H9 (cell line): ENCODE data around the gene GRK1. TPM values are rescaled to one million over a fixed set of nuclear protein-coding genes. Genes with fewer than 3 reads are reported as not detected.

Experiments used
- DNase-seq: peaks from one replicate; pipeline ENCODE4 v3.0.0-alpha.2; 2017
- H2AFZ ChIP-seq: one replicate; pipeline ENCODE4 v1.6.1; 2013; ENCODE audit warnings: mild to moderate bottlenecking, low read length, control low read depth, moderate library complexity
- H2AK5ac ChIP-seq: 2 replicates; pipeline ENCODE4 v1.6.1; 2013; ENCODE audit warnings: low read length, control low read depth, mixed read lengths; ENCODE audit not compliant: insufficient read length
- H2BK120ac ChIP-seq: one replicate; pipeline ENCODE4 v1.6.1; 2013; ENCODE audit warnings: low read depth, mild to moderate bottlenecking, low read length, control low read depth, inconsistent platforms; ENCODE audit not compliant: poor library complexity, severe bottlenecking
- H2BK12ac ChIP-seq: 2 replicates; pipeline ENCODE4 v1.6.1; 2013; ENCODE audit warnings: low read length, control low read depth, mixed read lengths, low read depth; ENCODE audit not compliant: insufficient read length
- H2BK15ac ChIP-seq: 2 replicates; pipeline ENCODE4 v1.6.1; 2013; ENCODE audit warnings: low read depth, low read length, control low read depth
- H2BK20ac ChIP-seq: one replicate; pipeline ENCODE4 v1.6.1; 2013; ENCODE audit warnings: low read depth, mild to moderate bottlenecking, low read length, control low read depth, inconsistent platforms; ENCODE audit not compliant: poor library complexity, severe bottlenecking
- H2BK5ac ChIP-seq: 2 replicates; pipeline ENCODE4 v1.6.1; 2013; ENCODE audit warnings: low read length, control low read depth, mixed read lengths; ENCODE audit not compliant: insufficient read length
- H3K14ac ChIP-seq: 2 replicates; pipeline ENCODE4 v1.6.1; 2013; ENCODE audit warnings: low read length, control low read depth; ENCODE audit not compliant: insufficient read depth
- H3K18ac ChIP-seq: 2 replicates; pipeline ENCODE4 v1.6.1; 2013; ENCODE audit warnings: low read depth, mild to moderate bottlenecking, mixed read lengths, low read length, control low read depth; ENCODE audit not compliant: insufficient read length
- H3K23ac ChIP-seq: 2 replicates; pipeline ENCODE4 v1.6.1; 2013; ENCODE audit warnings: low read length, control low read depth, mixed read lengths, low read depth; ENCODE audit not compliant: insufficient read length
- H3K23me2 ChIP-seq: 2 replicates; pipeline ENCODE4 v1.6.1; 2013; ENCODE audit warnings: low read depth, mild to moderate bottlenecking, mixed read lengths, low read length, control low read depth; ENCODE audit not compliant: insufficient read length, poor library complexity, severe bottlenecking
- H3K27ac ChIP-seq: 2 replicates; pipeline ENCODE4 v1.5.1; 2013; ENCODE audit warnings: low read length, control low read depth, mixed read lengths, low read depth; ENCODE audit not compliant: insufficient read length
- H3K27me3 ChIP-seq: 2 replicates; pipeline ENCODE4 v1.6.1; 2013; ENCODE audit warnings: low read length, control low read depth, inconsistent platforms; ENCODE audit not compliant: insufficient read depth
- H3K4ac ChIP-seq: 2 replicates; pipeline ENCODE4 v1.6.1; 2013; ENCODE audit warnings: low read depth, mild to moderate bottlenecking, control low read depth, inconsistent platforms, low read length, moderate library complexity
- H3K4me1 ChIP-seq: 2 replicates; pipeline ENCODE4 v1.6.1; 2013; ENCODE audit warnings: low read length, control low read depth, inconsistent platforms; ENCODE audit not compliant: insufficient read depth
- H3K4me2 ChIP-seq: 2 replicates; pipeline ENCODE4 v1.6.1; 2013; ENCODE audit warnings: low read length, control low read depth, mixed read lengths; ENCODE audit not compliant: insufficient read length, insufficient read depth
- H3K56ac ChIP-seq: 2 replicates; pipeline ENCODE4 v1.6.1; 2013; ENCODE audit warnings: low read depth, mild to moderate bottlenecking, mixed read lengths, low read length, control low read depth; ENCODE audit not compliant: insufficient read length
- H3K79me1 ChIP-seq: 2 replicates; pipeline ENCODE4 v1.6.1; 2013; ENCODE audit warnings: low read depth, mild to moderate bottlenecking, moderate library complexity, low read length, control low read depth, inconsistent platforms; ENCODE audit not compliant: insufficient read depth, poor library complexity, severe bottlenecking
- H3K79me2 ChIP-seq: 2 replicates; pipeline ENCODE4 v1.6.1; 2013; ENCODE audit warnings: low read length, control low read depth, inconsistent platforms; ENCODE audit not compliant: insufficient read depth
- H3K9ac ChIP-seq: 2 replicates; pipeline ENCODE4 v1.6.1; 2013; ENCODE audit warnings: low read length, control low read depth, mixed read lengths; ENCODE audit not compliant: insufficient read length; ENCODE audit errors: extremely low read depth
- H3K9me3 ChIP-seq: one replicate; pipeline ENCODE4 v1.6.1; 2013; ENCODE audit warnings: low read depth, low read length, inconsistent platforms; ENCODE audit not compliant: control insufficient read depth
- H3T11ph ChIP-seq: one replicate; pipeline ENCODE4 v1.6.1; 2013; ENCODE audit warnings: mild to moderate bottlenecking, low read length, control low read depth, inconsistent platforms
- H4K20me1 ChIP-seq: one replicate; pipeline ENCODE4 v1.6.1; 2013; ENCODE audit not compliant: control insufficient read depth, insufficient read length, insufficient read depth
- H4K5ac ChIP-seq: 2 replicates; pipeline ENCODE4 v1.6.1; 2013; ENCODE audit warnings: low read depth, mild to moderate bottlenecking, mixed read lengths, low read length, control low read depth; ENCODE audit not compliant: insufficient read length
- H4K8ac ChIP-seq: replicated peaks from 2 replicates; pipeline ENCODE4 v1.6.1; 2013; ENCODE audit warnings: low read length, control low read depth, mixed read lengths, low read depth; ENCODE audit not compliant: insufficient read length
- H4K91ac ChIP-seq: 2 replicates; pipeline ENCODE4 v1.6.1; 2013; ENCODE audit warnings: low read depth, mild to moderate bottlenecking, moderate library complexity, mixed read lengths, low read length, control low read depth; ENCODE audit not compliant: insufficient read length
- H3K27ac Mint-ChIP-seq, 3 experiments: 2 replicates in 2 of 3; 3 replicates in 1 of 3; pipeline ENCODE4 v1.8.0; 2020 to 2021; ENCODE audit warnings: mixed read lengths in 3 of 3, mild to moderate bottlenecking in 1 of 3, moderate library complexity in 1 of 3
- H3K27me3 Mint-ChIP-seq: 2 replicates; pipeline ENCODE4 v1.8.0; 2021; ENCODE audit warnings: low read depth, mild to moderate bottlenecking, moderate library complexity, mixed read lengths
- H3K36me3 Mint-ChIP-seq, 3 experiments: 2 replicates in 2 of 3; 3 replicates in 1 of 3; pipeline ENCODE4 v1.8.0; 2020 to 2021; ENCODE audit warnings: low read depth in 3 of 3, mixed read lengths in 3 of 3; ENCODE audit not compliant: insufficient read depth in 1 of 3
- H3K4me1 Mint-ChIP-seq, 2 experiments: 2 replicates each; pipeline ENCODE4 v1.8.0; 2020; ENCODE audit warnings: mixed read lengths in 2 of 2
- H3K4me3 Mint-ChIP-seq, 2 experiments: 2 replicates in 1 of 2; 3 replicates in 1 of 2; pipeline ENCODE4 v1.8.0; 2020 to 2021; ENCODE audit warnings: mild to moderate bottlenecking in 2 of 2, mixed read lengths in 2 of 2, moderate library complexity in 1 of 2
- H3K9me3 Mint-ChIP-seq, 2 experiments: 2 replicates in 1 of 2; 3 replicates in 1 of 2; pipeline ENCODE4 v1.8.0; 2020; ENCODE audit warnings: mild to moderate bottlenecking in 2 of 2, mixed read lengths in 2 of 2, moderate library complexity in 1 of 2
- CTCF ChIP-seq: fragments of 200-600 bp; sonication (generic); conservative IDR thresholded peaks from 3 replicates; pipeline ENCODE4 v1.8.0; 2021; ENCODE audit warnings: antibody characterized with exemption, mild to moderate bottlenecking
- WGBS: extraction: QIAGEN DNeasy Blood & Tissue Kit; methylation state at CpG from one replicate; pipeline ENCODE4 v1.1.7; 2013; ENCODE audit warnings: missing lambda C conversion rate, low lambda C conversion rate, mixed read lengths; ENCODE audit not compliant: insufficient read length; ENCODE audit errors: extremely low coverage; 5-methylcytosine and 5-hydroxymethylcytosine counted together
- total RNA-seq: library from RNA; stranded (reverse); gene quantifications from 2 replicates; pipeline ENCODE4 v1.2.1, GENCODE V29; 2021

The GRK1 gene
- total RNA-seq, 1 experiment from 2014 or later: 0.31 TPM

GRCh38 chr13:113654591-113655345 lies 12.3 kb upstream of the GRK1 start:
- Histone ChIP-seq H3K4me2 (no peak overlapping the region), H2BK20ac (no peak overlapping the region), H2BK5ac (no peak overlapping the region), H4K91ac (no peak overlapping the region), H3K4me1 (no peaks in the 10 kb centered on the region), H3T11ph (no peak overlapping the region), H3K18ac (no peak overlapping the region), H2AFZ (no peak overlapping the region), H3K9me3 (no peaks in the 10 kb centered on the region), H2BK12ac (no peak overlapping the region), H2BK120ac (no peak overlapping the region), H3K79me2 (no peaks in the 10 kb centered on the region), H3K4ac (no peak overlapping the region), H4K8ac (no peak overlapping the region), H3K14ac (no peak overlapping the region), H3K9ac (no peak overlapping the region), H4K5ac (no peak overlapping the region), H3K23me2 (no peaks in the 10 kb centered on the region), H3K27me3 (no peaks in the 10 kb centered on the region), H3K23ac (no peak overlapping the region), H3K56ac (no peak overlapping the region), H3K27ac (no peak overlapping the region), H2BK15ac (no peak overlapping the region), H4K20me1 (no peaks in the 10 kb centered on the region), H3K79me1 (no peaks in the 10 kb centered on the region), H2AK5ac (no peak overlapping the region)
- Mint-ChIP-seq H3K4me1 (peaks cover 2 to 3% of the 10 kb centered on the region in 2 experiments; a peak in 2 of 4 replicates), H3K4me3 (no peak overlapping the region), H3K27ac (peak overlapping the region in 1 of 3 experiments; percentile 8; a peak in 1 of 7 replicates), H3K27me3 (no peaks in the 10 kb centered on the region; the same call in 1 of the 2 replicates), H3K36me3 (no peaks in the 10 kb centered on the region), H3K9me3 (no peaks in the 10 kb centered on the region)
- TF ChIP-seq CTCF: no peak
- DNase-seq: no peak
- no CpG with 5 or more reads among the region's 39 CpGs for whole genome bisulfite sequencing
